Measurements from ENCODE around the gene POMT2. TPM values are rescaled to one million over a fixed set of nuclear protein-coding genes. Genes with fewer than 3 reads are reported as not detected.

POMT2 gene
- total and polyA plus RNA-seq, 2 experiments from 2014 or later = 21.1 to 39.3 TPM

- TF ChIP-seq CTCF (IDR thresholded peaks at IDR 0.05; ENCODE audit: poor library complexity) (no peak), EZH2phosphoT487 (IDR thresholded peaks at IDR 0.05; ENCODE audit: low read depth, severe bottlenecking, unreplicated experiment) (no peak), EZH2 (IDR thresholded peaks at IDR 0.05; ENCODE audit: borderline replicate concordance) (no peak)
- Histone ChIP-seq H3K4me3 (no peak overlapping the region), H3K4me2 (no peak overlapping the region), H3K36me3 (replicated peaks; ENCODE audit: insufficient read depth, low read depth) (no peaks in the 10 kb centered on the region), H3K27me3 (no peaks in the 10 kb centered on the region), H3K4me1 (ENCODE audit: insufficient read depth) (no peaks in the 10 kb centered on the region), H3K27ac (no peak overlapping the region), H3K9me2 (replicated peaks; ENCODE audit: insufficient read depth) (no peaks in the 10 kb centered on the region), H3K9me3 (ENCODE audit: low read depth) (no peaks in the 10 kb centered on the region), H4K20me1 (ENCODE audit: insufficient read depth, poor library complexity, severe bottlenecking) (no peaks in the 10 kb centered on the region), H3K79me2 (no peaks in the 10 kb centered on the region), H2AFZ (no peak overlapping the region)
- no peak for DNase-seq (ENCODE audit: low spot score)
- WGBS (ENCODE audit: low lambda C conversion rate, missing lambda C conversion rate) = 93% methylated on average over 11 of the region's 11 CpGs
Measured at GRCh38 chr14:77251870-77252269, 68.8 kb downstream of the POMT2 start.

GRCh38 chr14:77250927-77251326 lies 69.8 kb downstream of the POMT2 start:
- Histone ChIP-seq H3K9me3 (ENCODE audit: low read depth) (no peaks in the 10 kb centered on the region), H3K4me1 (ENCODE audit: insufficient read depth) (no peaks in the 10 kb centered on the region), H4K20me1 (ENCODE audit: insufficient read depth, poor library complexity, severe bottlenecking) (no peaks in the 10 kb centered on the region), H3K27ac (no peak overlapping the region), H3K36me3 (replicated peaks; ENCODE audit: insufficient read depth, low read depth) (no peaks in the 10 kb centered on the region), H3K27me3 (no peaks in the 10 kb centered on the region), H3K79me2 (no peaks in the 10 kb centered on the region), H2AFZ (no peak overlapping the region), H3K9me2 (replicated peaks; ENCODE audit: insufficient read depth) (no peaks in the 10 kb centered on the region), H3K4me2 (no peak overlapping the region), H3K4me3 (no peak overlapping the region)
- no peak for DNase-seq (ENCODE audit: low spot score)
- 96% methylated on average over 6 of the region's 6 CpGs for WGBS (ENCODE audit: low lambda C conversion rate, missing lambda C conversion rate)
- TF ChIP-seq CTCF (IDR thresholded peaks at IDR 0.05; ENCODE audit: poor library complexity) = no peak
- TF ChIP-seq EZH2phosphoT487 (IDR thresholded peaks at IDR 0.05; ENCODE audit: low read depth, severe bottlenecking, unreplicated experiment) = no peak
- no peak for TF ChIP-seq EZH2 (IDR thresholded peaks at IDR 0.05; ENCODE audit: borderline replicate concordance)

DNA sequence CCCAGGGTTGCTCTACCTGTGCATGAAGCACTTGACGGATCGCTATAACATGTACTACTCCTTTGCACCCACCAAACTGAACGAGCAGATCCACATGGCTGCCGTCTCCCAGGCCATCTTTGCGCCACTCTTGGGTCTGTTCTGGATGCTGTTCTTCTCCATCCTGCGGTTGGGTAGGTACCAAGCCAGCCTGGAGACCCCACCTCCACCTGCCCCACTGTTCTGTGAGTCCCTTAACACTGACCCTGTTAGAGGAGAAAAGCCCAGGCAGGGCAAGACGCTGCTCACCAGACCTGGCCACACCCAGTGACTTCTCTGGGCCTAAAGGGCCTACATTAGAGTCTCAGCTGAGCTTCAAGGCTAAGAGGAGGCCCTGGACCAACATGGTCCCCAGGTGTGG lies 71.4 kb downstream of the POMT2 start:
- DNase-seq (ENCODE audit: low spot score) = no peak
- H3K9me3 ChIP-seq (ENCODE audit: low read depth) = no peaks in the 10 kb centered on the region
- 96% methylated on average over 7 of the region's 7 CpGs for WGBS (ENCODE audit: low lambda C conversion rate, missing lambda C conversion rate)

More for the DNA sequence above, 71.4 kb downstream of the POMT2 start:
- H3K4me3 ChIP-seq = no peak overlapping the region
- H3K4me2 ChIP-seq = no peak overlapping the region
- TF ChIP-seq CTCF (IDR thresholded peaks at IDR 0.05; ENCODE audit: poor library complexity) = no peak
- TF ChIP-seq EZH2phosphoT487 (IDR thresholded peaks at IDR 0.05; ENCODE audit: low read depth, severe bottlenecking, unreplicated experiment) = no peak
- TF ChIP-seq EZH2 (IDR thresholded peaks at IDR 0.05; ENCODE audit: borderline replicate concordance) = no peak
- H3K27ac ChIP-seq = no peak overlapping the region
- H4K20me1 ChIP-seq (ENCODE audit: insufficient read depth, poor library complexity, severe bottlenecking) = no peaks in the 10 kb centered on the region
- H3K27me3 ChIP-seq = no peaks in the 10 kb centered on the region
- no peaks in the 10 kb centered on the region for H3K79me2 ChIP-seq
- H2AFZ ChIP-seq = no peak overlapping the region
- no peaks in the 10 kb centered on the region for H3K4me1 ChIP-seq (ENCODE audit: insufficient read depth)
- no peaks in the 10 kb centered on the region for H3K36me3 ChIP-seq (replicated peaks; ENCODE audit: insufficient read depth, low read depth)
- no peaks in the 10 kb centered on the region for H3K9me2 ChIP-seq (replicated peaks; ENCODE audit: insufficient read depth)
